DMS114 treated with DMSO at 0.1 percent for 48 hours (cell line): ENCODE data around the gene CTDSPL.

ENCODE experiments used
- DNase-seq: peaks from one replicate; lab custom pipeline; 2025; ENCODE audit not compliant: unreplicated experiment; lab: John Stamatoyannopoulos, UW

The CTDSPL gene

DNA sequence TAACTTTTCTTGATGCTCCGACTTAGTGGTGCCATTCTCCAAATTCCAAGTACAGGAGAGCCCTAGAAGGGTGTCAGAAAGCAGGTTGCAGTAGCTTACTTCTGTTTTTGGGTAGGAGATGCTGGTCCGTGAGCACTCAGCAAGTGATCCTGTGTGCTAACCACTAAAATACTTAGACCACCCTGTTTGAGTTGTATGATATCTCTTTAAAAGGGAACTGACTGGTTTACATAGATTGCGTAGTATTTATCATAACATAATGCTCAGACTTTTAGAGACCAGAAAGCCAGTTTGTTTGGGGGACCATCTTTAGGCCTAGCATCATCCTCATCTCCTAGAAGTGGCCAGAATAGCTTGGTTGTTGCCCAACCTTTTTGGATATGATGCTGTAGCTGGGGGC, 26.7 kb downstream of the CTDSPL start:
- DNase-seq: no peak

DNA sequence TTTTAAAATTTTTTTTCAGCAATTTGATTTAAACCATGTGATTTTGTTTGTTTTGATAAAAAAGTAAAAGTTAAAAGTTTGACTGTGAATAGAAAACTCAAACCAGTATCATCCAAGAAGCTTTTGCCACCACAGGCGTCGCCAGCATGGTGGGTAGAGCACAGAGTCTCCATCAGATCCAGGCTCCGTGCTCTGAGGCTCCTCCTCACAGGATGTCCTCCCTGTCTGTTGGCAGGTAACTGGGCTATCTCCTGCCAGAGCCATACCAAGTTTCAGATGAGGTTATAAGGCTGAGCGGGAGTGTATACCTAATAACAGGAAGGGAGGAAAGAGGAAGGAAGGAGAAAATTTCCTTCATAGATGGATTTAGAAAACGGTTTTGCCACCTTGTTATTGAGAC, 28.8 kb downstream of the CTDSPL start:
- no peak for DNase-seq

DNA sequence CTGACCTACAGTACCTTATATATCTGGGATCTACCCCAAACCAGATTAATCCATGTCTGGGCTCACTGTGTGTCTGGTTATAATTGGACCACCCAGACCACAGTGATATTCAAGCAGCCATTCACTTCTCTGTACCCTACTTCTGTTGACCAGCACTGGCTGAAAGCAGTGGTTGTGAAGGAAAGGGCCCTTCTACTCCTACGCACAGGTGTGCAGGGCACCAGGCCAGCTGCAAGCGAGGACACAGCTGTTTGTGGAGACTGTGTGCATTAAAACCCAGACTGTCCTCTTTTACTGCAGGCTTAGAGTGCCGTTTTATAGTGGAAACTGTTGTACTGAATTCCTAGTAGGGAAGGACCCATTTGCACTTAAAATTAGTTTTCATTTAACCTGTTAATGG, 29.5 kb downstream of the CTDSPL start:
- DNase-seq: no peak

DNA sequence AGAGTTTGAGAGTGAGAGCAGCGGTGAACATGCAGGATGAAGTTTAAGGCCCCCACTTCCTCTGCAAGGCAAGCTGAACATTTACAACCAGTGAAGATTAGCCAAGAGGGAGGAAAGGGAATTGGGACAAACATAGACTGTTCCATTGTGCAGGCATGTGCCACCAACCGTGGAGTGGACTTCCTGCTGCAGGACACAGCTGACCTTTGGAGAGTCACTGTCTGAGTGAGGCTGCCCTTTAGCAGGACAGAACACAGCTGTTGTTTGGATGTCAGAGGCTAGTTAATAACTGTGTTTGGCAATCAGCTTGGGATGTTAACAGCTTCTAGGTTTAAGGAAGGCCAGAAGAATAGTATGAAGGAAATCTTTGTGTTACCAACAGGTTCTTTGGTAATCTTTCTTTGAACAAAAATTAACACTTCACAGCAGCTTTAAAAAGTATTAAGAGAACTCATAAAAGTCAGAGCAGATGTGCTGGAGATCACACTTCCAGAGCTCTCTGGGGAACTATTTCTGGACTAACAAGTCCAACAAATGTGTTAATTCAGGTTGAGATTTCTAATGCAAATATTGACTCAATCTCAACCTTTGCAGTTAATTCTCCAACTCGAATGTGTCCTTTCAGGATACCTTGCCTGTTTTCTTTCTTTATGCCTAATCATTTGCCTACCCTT, 31.4 kb downstream of the CTDSPL start:
- DNase-seq: no peak

DNA sequence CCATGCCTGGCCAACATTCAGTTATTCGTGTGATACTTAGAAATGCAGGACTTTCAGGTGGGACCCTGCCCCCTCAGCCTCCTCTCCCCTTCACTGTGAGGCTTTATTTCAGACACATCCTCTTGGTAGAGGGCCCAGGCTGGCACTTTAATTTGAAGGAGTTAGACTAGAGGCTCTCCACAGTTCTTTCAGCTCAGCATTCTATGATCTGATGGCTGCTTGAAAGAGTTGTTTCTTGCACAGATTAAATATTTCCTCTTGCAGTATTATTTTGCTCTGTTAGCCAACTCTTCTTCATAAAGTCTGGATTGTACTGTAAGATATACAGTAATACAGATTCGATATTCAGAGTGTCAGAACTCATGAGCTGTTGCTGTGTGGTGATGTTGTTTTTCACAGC, 35.1 kb downstream of the CTDSPL start:
- DNase-seq: no peak

DNA sequence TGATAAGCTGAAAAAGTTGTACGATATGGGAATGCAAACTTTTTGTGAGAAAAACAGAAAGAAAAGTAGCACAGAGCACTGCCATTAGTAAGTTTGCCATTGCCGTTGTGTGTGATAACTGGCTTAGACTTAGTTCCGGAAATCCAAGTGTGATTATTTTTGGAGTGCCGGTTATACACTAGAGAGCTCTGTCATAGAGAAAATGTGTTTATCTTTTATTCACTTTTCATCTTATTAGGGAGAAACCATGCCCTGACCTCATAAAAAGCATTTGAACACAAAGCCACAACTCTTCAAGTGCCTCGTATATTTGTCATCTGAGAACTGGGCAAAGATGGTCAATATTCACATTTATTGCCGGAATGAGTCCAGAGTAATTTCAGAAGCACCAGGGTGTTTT, 36.1 kb downstream of the CTDSPL start:
- no peak for DNase-seq

DNA sequence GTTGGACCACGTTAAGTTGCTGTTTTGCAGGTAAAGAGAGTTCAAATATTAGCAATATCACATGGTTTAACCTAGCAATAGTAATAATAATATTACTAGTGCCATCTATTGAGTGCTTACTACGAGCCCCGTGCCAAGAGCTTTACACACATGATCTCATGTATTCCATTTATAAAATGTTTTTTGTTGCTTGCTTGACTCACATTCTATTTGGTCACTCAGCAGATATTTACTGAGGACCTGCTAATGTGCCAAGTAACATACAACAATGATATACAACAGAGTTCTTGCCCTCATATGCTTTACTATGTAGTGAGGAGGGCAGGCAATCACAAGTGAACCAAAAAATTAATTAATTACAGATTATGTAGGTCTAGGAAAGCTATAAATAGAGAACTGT, 36.7 kb downstream of the CTDSPL start:
- DNase-seq: no peak

DNA sequence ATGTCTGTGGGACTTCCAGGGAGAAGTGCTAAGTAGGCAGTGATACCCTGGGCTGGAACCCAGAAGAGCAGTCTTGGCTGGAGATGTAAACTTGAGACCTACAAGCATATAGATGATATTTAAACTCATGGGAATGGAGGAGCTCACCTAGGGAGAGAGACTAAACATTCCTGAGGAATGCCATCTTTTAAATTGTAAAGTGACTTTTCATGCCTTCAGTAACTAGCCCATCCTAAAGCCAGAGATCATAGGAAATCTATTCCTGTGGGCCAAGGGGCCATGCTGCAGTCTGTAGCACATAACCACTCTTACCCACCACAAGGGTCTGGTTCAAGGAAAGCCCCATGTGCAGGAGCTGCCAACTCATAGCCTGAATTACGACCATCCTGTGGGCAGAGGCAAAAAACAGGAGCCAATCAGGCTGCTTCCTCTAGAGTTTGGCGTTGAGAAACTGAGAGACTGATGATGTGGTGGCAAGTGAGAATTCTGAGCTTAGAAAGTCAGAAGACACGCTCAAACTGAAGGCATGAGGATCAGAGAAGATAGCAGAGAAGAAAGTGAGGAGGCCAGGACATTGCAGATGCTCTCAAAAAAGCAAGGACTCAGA, 37.5 kb downstream of the CTDSPL start:
- DNase-seq: no peak

DNA sequence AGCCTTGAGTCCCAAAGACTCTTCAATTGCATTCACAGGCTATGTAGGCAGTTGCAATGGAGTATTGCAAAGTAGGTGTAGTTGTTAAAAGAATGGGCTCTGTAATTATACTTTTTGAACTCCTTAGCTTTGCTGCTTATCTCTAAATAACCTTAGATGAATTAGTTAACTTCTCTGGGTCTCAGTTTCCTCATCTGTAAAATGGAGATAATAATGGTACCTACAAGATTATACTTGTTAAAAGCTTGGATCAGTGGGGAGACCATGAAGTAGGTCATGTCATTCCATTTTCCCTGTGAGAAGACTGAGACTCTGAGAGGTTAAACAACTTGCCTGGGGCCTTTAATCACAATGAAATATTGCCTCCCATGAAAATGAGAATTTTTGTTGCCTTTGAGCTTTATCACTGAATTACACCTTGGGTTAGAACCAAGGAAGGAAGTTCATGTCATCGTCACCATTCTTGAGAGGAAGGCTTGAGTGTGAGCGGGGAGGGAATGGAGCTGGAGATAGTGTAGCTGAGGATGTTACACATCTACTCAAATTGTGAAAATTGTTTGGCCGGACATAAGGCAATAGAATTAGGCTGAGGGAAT, 38.1 kb downstream of the CTDSPL start:
- no peak for DNase-seq

DNA sequence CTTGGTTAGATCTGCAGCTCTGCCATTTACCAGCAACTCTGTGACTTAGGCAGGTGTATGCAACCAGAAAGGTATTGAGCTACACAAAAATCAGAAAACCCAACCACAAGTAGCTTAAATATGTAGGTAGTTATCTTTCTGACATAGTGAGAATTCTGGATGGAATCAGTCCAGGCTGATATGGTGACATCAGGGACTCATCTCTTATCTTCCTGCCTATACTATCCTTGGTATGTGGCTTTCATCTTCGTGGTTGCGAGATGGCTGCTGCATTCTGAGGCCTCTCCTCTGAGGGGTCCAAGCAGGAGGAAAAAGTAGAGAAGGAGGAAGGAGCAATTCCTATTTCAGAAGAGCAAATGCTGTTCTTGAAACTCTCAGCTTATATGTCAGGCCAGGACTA, 40.0 kb downstream of the CTDSPL start:
- no peak for DNase-seq

DNA sequence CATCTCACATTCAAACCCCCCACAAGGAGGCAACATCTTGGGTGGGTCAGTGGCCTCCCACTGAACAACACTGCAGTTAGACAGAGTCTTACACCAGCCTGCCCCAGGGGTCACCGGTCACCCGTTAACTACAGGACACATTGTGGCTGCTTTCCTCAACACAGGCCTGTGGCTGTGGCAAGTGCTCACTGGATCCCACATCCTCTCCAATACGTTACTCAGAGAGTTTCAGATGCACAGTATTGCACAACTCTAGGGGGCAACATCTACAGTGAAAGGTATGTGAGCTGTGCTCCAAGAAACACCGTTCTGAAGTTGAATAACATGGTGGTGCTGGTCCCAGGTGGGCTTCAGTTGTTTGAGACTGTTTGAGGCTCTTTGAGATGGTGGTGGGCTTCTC, 41.0 kb downstream of the CTDSPL start:
- DNase-seq: no peak

DNA sequence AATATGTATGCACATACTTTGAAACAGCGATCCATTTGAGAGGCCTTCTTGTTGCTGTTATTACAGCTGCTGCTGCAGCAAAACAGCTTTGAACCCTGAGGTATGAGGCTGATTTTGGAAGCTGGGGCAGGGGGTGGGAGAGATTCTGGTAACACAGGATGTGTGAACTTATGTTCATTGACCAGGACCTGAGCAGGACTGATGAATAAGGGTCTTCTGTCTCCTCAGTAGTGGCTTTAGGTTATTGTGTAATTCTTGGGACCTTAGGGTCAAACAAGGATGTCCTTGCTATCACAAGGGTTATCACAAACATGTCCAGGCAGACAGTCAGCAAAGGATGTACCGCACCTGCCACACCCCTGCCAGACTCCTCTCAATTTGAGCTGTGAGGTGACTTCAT, 41.6 kb downstream of the CTDSPL start:
- no peak for DNase-seq

DNA sequence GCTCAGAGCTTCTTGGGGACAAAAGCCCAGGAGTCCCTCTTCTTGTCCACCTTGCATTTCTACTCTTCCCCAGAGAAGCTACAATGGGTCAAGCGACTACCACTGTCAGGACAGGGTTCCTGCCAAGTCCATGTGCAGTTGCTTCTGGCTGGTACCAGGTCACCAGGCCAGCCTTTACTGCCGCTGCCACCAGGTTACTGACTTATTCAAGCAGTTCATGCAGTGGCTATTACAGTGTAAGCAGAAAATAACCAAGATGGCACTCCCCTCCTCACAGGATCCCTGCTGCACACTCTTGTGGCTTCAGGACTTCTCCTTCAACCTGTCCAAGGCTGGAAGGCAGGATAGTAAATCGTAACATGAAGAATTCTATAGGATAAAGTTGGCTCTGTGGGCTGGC, 42.1 kb downstream of the CTDSPL start:
- no peak for DNase-seq

DNA sequence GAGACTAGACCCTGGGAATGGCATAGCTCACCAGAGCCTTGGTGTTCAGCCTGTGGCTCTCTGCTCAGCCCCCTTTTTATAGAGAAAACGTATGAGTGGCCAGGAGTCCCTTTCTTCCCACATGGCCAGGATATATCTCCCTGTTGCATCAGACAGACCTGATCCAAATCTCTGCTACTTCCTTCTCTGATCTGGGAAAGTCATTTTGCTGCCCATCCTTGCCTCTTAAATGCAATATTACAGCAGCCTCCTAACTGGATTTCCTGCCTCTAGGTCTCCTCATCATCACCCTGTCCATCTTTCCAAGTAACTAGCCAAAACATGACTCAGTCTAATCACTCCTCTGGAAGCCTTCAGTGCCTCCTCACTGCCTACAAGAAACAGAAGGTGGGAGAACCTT, 42.9 kb downstream of the CTDSPL start:
- no peak for DNase-seq

DNA sequence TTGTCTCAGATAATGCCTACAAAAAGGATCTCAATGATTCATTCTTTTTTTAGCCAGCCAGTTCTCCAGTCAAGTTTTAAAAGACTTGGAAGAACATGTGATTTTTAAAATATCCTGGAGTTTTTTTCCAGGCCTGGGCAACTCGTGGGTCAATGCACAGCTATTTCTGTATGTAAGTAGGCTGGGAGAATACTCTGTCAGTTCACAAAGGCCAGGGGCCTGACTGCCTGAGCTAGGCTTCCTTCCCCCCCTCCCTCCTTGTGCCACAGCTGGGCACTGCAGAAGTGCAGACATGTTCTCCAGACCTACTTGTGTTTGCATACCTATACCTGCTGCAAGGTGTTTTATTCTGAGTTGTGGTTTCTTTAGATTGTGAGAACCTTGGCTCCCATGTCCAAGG, 43.7 kb downstream of the CTDSPL start:
- DNase-seq: no peak

DNA sequence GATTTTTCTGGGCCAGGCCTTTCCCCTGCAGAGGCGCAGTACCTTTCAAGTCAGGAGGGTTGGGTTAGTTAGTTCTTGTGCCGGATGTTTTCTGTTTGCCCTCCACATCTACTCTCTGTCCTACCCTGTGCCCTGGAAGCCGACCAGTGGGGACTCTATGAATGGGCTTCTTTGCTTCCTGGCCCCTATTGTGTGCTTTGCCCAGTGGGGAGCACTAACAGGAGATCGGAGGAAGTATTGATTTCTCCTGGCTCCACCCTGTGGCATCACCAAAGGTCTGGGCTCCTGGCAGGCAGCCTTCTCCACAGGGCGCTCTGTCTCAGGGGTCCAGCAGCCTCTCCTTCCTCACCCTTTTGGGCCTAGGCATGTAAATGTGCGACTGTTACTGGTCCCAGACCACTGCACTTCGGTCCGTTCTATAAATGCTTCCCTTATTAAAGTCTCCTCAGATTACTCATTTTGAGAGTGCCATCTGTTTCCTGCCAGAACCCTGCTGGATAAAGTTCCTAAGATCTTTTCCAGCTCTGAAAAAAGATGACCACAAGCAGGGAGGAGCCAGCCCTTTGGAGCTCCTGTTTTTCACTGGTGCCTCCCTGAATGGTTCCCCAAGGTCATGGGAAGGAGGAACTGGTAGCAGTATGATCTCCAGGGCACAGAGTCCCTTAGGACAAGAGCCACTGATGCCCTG, 44.5 kb downstream of the CTDSPL start:
- DNase-seq: no peak

DNA sequence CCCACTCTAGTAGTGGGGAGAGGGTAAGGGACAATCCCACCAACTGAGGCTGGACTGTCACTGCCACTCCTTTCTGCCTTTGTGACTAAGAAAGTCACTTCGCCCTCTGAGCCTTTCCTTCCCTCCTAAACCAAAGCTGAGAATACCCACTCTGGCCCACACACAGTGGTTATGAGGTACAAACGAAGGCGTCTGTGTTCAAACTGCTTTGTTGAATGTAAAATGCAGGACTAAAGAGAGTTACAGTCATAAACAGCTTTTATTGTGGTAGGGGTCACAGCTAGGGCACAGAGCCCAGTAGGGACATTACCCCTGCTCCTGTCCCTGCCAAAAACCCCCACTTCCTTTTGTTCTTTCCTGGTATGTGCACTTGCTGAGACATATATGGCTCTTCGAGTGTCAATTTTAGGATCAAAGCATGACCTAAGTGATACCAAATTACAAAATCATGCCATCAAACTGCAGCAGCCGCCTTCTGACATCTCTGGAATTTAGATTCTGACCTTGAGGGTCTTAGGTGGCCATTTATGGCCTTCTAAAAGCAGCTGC, 45.1 kb downstream of the CTDSPL start:
- no peak for DNase-seq

DNA sequence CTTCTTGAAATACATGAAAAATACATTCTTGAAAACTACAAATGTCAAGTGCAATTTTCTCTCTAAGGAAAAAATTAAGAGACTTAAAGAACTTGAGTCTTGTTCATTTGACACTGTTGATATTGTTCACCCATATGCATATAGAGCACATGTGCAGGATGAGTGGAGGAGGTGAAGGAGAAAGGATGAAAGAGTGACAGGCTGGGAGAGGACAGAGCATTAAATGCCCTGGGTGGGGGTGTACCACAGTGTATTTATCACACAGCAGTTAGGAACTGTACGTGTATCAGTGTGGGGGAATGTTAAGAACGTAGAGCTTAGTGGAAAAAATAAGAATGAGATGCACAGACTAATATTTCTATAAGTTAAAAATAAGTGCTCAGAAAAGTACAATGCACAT, 45.7 kb downstream of the CTDSPL start:
- no peak for DNase-seq

DNA sequence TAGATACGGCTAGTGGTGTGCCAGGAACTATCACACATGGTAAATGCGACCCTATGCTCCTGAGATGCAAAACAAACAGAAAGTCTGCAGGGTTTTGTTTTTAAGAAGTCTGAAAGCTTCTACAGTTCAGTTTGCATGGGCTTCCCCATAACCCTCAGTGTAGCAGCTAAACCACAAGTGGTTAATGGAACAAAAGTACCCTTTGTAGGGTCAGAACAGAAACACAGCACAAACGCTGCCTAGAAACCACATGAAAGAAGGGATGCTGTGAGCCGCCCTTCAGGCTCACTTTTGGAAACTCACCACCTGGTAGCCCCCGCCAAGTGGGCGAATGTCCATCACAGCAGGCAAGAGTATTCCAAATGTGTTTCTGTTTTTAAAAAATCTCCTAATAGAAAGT, 46.2 kb downstream of the CTDSPL start:
- DNase-seq: no peak

DNA sequence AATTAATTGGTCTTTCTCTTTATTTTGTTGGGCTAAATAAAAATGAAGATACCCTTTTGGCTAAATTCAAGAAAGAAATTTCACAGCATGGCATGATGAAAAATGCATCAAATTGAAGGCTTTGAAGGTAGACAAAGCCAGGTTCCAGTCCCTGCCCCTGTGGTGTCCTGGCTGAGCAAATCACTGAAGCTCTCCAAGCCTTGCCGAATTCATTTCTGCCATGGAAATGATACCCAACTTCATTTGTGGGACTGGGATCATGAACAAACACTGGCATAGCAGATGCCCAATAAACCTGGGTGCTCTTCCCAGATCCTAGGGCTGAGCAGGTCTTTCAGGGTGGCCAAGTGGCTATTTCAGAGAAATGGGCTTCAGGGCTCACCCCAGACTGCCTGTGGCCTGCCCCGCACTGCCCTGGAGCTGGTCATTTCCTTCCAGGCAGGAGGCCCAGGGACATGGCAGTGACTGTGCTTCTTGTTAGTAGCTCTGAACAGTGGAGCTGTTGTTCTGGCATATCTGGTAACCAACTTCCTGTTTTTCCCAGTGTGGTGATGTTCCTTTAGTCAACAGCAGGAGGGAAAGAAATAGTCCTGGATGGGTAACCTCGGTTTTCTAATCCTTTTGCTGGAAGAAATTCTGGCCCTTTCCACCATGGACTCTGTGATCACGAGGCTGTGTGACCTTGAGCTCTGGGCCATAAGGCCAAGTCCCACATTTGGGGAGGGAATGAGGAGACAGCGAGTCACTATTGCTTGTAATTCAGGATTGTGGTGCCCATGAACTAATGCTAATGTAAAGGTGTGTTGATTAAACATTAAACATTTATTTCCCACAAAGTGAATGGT, 47.6 kb downstream of the CTDSPL start:
- DNase-seq: no peak
